ENCODE results near the gene CABLES1.

GRCh38 chr18:23267447-23267776 is 132.1 kb downstream of the CABLES1 start:
- TF ChIP-seq CTCF (conservative IDR thresholded peaks at IDR 0.05; ENCODE audit: low read depth, low read length) (no peak), POLR2A (IDR thresholded peaks at IDR 0.05; ENCODE audit: low read depth, low read length) (no peak), CEBPB (IDR thresholded peaks at IDR 0.05; ENCODE audit: low read depth, low read length) (no peak)
